CD4-positive, alpha-beta T cell treated with Interleukin-17A for 4 hours (primary cell): ENCODE measurements around the gene DMBX1.

Source experiments
- DNase-seq: peaks from one replicate; pipeline ENCODE4 v3.0.0-alpha.2; 2020; ENCODE audit warnings: mixed read lengths

The DMBX1 gene

DNA sequence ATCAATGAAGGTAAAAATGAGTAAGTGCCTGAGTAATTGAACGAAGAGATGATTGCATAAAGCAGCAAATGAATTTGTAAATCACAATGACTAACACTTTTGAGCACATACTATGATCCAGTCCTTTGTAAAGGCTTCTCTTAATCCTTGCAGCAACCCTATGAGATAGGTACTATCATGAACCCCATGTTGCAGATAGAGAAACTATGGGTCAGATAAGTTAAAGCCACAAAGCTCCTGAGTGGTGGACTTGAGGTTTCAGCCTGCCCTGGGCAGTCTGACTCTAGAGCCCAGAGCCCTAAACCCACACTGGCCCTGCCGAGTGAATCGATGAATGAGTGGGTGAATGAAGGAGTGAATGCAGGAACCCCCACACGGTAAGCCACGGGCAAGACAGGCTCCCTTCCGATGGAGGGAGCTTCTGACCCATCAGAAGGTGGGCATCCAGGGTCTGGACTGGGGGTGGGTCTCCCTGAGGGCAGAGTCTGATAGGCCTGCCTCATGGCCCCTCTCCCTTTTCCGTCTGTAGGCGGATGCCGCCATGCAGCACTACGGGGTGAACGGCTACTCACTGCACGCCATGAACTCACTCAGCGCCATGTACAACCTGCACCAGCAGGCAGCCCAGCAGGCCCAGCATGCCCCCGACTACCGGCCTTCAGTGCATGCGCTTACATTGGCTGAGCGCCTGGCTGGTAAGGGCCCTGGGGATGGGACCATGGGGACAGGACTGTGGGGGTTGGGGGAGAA is 17.0 kb downstream of the DMBX1 start:
- no peak for DNase-seq

DNA sequence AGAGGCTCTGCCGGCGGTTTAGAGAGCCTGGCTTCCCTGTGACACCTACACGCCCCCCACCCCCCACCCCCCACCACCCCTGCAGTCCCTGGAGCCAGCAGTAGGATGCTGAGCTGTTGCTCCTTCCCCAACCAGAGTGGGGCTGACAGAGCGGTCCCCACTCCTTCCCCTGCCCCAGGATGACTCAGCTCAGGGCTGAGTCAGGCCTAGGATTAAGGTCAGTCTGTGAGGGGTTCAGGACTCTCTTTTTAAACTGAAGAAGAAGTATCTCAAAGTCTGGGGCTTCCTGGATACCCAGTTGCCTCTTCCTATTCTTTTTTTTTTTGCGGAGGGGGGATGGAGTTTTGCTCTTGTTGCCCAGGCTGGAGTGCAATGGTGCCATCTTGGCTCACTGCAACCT is 19.1 kb downstream of the DMBX1 start:
- no peak for DNase-seq

DNA sequence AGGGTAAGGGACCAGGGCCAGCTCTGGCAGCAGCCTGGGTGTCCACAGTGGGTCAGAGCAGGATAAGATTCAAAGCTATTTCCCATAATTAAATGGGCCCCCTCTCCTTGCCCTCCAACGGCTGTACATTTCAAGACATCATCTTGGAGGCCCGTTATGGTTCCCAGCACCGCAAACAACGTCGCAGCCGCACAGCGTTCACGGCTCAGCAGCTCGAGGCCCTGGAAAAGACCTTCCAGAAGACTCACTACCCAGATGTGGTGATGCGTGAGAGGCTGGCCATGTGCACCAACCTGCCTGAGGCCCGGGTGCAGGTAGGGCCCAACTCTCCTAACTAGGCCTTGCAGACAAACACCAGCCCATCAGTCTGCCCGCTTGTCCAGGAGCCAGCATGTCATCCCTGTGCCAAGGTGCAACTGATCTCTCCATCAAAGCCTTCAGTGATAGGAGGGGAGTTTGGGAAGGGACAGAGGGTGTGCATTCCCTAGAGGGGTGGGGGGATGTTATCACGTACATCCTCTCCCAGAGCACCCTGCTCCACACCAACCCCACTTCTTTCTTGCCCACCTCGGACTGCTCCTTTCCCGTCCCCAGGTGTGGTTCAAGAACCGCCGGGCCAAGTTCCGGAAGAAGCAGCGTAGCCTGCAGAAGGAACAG is 20.8 kb downstream of the DMBX1 start:
- DNase-seq, result no peak

DNA sequence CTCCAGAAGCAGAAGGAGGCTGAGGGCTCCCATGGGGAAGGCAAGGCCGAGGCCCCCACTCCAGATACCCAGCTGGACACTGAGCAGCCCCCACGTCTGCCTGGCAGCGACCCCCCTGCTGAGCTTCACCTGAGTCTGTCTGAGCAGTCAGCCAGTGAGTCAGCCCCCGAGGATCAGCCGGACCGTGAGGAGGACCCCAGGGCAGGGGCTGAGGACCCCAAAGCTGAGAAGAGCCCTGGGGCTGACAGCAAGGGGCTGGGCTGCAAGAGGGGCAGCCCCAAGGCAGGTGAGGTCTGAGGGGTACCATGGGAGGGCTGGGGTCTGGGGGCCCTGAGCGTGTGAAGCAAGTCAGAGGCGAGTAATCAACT is 21.3 kb downstream of the DMBX1 start:
- no peak for DNase-seq

DNA sequence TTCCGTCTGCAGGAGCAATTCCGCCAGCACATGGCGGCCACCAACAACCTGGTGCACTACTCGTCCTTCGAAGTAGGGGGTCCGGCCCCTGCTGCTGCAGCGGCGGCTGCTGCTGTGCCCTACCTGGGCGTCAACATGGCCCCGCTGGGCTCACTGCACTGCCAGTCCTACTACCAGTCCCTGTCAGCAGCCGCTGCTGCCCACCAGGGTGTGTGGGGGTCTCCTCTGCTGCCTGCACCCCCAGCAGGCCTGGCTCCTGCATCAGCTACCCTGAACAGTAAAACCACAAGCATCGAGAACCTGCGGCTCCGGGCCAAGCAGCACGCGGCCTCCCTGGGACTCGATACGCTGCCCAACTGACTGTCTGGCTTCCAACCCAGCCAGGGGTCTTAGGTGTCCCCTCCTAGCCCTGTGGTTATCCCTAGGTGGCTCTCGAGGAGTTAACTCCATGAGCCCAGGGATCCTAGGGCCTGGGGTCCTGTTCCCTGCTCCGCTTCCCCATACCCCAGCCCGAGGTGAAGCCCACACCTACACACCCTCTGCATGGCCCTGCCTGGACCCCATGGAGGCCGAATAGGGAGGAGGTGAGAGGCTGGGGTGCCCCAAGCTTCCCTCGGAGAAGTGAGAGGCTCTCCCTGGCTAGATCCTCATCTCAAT is 22.6 kb downstream of the DMBX1 start:
- no peak for DNase-seq

DNA sequence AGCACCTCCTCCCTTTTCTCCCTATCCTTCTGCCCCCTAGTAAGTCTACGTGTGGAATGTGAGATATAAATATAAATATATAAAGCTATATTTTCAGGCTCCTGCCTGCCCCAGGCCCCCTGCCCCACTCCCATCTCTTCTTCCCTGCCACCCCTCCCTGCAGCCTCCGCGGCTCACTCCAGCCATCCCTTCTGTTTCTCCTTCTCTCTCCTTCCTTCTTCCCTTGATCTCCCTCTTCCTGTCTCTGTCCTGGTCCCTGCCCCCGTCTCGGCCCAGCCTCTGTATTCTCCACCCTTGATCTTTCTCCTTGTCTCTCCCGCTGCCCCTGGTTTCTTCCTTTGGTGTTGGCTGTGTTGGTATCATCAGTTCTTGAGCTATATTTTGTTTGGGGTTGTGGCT is 23.2 kb downstream of the DMBX1 start:
- DNase-seq, result no peak

DNA sequence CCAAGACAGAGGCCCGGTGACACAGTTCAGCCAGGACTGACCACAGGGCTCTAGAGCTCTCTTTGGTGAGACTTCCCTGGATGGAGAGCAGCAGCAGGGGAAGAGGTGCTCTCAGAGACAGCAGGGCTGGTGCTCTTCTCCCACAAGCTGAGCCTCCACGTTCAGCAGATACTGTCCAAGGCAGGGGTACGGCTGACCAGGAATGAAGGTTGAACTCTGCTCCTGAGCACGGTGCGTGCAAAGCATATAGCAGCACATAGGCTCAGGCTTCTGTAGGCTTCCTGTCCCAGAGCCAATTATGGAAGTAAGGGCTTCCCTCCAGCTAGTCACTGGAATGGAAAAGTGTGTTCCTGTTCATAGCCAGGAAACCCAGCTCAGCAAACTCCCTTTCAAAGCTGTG is 23.9 kb downstream of the DMBX1 start:
- DNase-seq, result no peak

DNA sequence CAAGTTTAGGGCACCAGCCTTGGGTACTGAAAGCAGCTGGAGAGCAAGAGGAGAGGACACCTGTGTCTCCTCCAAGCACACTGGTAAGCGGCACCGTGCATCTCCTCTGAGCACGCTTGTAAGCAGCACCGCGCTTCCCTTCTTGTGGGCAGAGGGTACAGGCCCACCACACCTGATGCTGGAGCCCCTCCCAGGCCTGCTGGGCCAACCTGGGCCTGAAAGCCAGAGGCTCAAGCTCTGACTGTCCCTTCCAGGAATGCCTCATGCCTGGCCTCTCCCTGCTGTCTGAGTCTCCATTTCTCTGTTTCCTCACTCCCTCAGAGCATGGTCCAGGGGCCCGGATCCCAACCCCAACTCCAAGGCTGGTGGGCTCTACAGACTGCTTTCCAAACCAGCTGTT is 25.9 kb downstream of the DMBX1 start:
- DNase-seq, result no peak

DNA sequence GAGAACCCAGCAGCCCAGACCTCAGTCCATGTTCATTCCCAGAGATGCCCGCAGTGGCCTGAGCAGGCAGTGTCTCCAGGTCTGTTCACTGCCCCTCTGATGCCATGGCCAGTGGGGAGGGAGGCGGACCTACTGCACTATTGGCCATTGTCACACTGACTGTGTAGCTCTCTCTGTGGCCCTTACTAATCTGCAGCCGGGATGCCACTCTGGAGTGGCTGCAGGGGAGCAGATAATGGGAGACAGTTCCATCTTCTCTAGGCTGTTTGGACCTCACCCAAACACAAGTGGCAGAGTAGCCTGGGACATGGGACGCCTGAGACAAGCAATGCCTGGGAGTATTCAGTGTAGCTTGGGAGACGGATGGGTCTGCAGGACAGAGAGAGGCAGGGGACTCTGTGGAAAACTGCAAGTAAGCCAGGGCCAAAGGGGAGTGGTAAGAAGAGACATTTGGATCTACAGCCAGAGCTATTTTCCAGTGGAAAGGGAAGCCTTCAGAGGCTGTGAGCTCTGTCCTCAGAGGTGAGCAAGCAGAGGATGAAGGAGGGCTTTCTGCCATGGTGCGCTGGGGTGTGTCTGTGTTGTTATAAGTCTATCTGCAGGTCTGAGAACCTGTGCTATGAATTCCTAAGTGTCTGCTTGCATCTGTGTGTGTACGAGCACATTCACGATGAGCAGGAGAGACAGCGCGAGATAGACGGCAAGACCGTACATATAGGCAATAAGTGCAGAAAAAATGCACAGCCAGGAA is 26.7 kb downstream of the DMBX1 start:
- no peak for DNase-seq

DNA sequence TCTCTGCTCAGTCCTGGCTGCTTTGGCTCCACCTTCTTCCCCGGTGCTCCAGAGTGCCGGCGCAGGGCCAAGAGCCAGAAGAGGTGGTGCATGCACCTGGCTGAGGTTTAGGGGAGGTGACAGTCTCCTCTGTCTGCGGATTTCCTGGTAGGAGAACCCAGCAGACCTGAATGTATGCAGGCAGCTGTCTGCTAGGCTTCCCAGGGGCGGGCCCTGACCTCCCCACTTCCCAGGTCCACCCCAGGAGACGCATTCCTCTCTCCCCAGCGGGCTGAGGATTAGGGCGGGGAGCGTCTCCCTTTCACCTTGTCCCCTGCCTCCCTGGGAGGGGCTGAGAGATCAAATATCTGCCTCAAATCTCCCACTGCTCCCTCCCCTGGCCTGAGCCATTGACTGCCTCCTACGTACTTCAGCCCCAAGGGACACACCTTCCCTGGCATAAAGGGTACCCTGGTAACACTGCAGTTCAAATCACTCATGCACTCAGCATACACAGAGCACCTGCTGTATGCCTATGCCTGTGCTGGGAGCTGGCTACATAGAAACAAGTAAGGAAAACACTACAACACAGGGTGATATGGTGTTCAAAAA is 27.5 kb downstream of the DMBX1 start:
- no peak for DNase-seq

DNA sequence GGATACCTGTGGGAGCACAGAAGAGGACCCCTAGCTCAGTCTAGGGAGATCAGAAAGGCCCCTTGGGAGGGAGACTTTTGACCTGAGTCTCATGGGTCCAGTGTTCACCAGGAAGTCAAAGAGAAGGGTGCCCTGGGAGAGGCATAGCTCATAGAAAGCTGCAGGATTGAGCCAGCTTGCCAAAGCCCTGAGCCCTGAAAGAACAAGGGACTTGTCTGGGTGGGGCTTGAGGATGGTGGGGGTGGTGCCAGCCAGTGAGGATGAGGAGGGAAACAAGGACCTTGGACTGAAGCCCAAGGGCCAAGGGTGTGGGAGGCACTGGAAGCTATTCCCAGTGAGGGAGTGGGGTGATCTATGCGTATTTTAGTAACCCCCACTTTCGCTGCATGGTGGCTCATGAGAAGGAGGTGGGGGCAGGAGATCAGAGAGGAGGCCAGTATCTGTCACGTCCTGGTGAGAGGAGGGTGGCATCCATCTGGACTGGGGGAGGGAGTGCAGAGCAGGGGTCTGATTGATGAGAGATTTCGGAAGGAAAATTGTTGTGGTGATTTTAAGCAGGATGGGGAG is 28.4 kb downstream of the DMBX1 start:
- DNase-seq, result no peak

DNA sequence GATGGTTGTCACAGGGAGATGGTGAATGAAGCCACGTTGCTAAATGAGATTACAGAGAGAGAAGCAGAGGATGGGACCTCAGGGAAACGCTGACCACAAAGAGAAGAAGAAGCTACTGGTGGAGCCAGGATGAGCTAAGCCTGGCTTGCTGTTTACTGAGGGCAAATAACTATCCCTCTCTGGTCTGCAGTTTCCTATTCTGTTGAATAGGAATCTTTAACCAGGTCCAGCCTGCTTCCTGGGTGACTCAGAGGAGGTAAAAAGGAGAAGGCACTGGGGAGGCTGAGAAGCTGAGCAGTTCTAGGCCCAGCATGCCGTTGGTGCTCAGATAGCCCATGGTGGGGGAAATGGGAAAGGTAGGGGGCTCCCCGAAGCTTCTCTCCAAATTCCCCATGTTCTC is 29.6 kb downstream of the DMBX1 start:
- DNase-seq, result no peak

DNA sequence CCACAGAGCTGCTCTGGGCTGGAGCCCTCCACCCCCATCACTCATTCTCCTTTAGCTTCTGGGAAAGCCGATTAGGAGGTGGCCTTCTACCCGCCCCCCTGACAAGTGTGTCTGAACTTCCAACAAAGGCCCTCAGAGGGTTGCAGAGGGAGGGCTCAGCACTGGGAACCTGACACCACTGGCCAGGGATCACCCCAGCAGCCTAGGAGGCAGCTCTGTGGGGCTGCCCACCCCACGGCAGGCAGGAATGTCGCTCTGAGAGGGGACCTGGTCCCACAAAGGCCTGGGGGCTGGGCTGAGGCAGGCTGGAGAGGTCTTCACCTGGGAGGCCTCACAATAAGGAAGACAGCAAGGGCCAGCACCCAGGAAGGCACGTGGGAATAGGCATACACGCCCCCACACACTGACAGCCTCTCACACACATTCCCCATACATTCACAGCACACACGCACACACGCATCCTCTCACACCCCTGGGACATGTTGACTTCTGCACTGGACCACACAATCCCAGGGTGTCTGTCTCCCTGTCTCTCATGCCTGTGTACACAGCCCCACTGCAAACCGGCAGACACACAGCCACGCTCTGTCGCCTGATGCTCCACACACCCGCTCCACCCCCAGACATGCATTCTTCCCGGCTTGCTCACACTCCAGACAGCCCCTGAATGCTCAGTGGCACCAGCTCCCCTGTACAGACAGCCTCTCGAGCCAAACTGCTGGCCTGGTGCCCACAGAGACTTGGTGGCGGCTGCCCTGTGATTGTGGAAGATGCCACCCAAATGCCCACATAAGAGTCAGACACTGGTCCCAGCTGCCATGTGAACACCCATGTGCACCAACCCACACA is 30.7 kb downstream of the DMBX1 start:
- no peak for DNase-seq

DNA sequence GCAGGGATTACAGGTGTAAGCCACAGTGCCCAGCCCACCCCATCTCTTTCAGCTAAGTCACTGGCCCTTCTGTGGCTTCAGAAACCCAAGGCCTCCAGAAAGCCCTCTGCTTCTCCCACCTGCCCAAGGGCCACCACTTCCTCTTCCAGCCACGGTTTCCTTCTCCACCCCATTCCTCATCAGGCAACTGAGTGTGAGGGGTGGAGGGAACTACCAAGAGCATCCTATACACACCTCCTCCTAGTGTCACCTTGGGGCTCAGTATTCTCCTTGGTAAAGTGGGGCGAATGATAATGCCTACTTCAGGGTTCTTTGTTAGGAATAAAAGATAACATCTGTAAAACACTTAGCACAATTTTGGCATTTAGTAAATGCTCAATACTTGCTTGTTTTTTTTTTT is 31.8 kb downstream of the DMBX1 start:
- DNase-seq, result no peak

DNA sequence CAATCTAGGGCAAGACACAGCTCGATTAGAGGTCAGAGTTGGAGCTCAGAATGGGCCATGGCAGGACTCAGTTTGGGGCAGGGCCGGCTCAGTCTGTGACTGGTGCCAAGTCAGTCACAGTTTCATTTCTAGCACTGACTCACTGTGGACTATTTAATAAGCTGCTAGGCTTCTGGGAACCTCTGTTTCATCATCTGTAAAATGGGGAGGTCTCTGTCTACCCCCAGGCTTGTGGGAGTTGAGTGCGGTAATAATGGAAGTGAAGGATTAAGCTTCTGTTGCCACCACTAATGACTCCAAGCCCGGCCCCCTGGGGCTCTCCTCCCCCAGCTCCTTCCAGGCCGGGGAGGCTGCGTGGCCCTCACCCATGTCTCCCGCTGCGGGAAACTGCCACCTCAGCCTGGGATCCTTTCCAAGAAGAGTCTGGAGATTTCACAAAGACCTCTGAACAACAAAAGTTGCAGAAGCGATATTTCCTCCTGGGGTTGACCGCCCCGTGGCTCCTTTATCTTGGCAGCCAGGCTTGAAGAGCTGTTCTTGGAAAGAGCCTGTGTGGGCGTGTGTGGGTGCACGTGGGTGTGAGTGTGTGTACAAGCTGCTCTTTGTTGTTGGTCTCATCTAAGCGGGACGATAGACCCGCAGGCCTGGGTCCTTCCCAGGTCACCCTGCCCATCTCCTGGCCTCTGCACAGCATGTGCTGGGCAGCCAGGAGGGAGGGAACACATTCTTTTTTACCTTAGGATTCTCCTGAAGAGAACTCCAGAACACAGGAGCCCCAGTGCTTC is 32.7 kb downstream of the DMBX1 start:
- no peak for DNase-seq

DNA sequence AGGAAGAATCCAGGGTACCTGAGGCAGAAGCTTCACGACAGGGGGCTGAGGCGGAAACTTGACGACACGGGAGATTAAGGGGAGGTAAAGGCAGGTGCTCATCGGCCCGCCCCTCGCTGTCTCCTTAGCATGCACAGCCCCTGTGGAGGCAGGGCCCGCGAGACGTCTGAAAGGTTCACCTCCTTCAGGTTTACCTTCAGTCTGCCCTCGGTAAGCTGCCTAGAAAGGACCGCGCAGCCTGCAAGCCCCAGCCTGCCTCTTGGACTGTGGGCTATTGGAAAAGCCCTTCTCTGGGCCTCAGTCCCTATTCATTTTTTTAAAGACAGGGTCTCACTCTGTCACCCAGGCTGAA is 33.3 kb downstream of the DMBX1 start:
- no peak for DNase-seq

DNA sequence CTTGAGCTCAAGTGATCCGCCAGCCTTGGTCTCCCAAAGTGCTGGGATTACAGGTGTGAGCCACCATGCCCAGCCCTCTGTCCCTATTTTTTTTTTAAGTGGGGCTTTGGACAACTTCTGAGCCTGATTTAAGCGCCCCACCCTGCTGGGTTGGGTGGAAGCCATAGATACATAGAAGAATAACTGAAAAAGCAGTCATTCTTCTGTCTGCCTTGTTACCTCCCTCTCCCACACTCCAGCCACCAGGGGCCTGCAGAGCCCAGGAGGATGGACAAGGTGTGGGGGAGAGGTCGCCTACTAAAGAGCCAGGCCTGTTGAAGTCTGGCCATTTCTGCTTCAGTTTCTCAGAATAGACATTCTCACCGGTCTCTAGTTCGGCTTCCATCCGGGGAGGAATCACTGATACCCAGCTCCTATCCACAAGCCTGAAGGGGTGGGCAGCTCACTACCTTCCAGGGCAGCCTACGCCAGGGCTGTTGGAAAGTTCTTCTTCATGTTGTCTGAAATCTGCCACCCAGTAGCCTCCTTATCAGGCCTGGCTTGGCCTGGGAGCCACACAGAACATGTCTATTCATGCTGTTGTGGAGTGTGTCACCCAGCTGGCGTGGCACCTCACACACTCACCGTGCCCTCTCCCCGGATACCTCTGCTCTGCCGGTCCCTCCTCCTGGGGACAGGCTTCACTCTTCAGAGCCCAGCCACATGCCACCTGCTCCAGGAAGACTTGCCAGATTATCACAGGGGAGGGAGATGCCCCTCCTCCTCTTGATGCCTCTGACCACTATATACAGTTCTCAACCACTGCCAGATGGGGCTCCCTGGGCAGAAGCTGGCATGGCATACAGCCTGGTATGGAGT is 34.1 kb downstream of the DMBX1 start:
- DNase-seq, result no peak

DNA sequence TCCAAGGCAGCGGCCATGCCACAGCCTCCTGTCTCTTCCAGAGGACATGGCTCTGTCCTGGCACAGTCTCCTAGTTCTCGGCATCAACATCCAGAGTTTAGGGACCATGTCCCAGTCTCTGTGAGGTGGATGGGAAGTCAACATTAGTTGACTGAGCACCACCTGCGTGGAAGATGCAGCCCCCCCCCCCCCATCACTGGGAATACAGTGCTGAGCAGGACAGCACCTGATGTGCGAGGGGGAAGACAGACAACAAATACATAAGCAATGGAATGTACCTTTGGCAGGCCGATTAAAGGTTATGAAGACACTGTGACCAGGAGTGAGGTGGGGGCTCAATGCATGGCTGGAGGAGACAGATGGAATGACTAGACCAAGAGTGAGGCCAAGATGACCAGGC is 35.2 kb downstream of the DMBX1 start:
- no peak for DNase-seq

DNA sequence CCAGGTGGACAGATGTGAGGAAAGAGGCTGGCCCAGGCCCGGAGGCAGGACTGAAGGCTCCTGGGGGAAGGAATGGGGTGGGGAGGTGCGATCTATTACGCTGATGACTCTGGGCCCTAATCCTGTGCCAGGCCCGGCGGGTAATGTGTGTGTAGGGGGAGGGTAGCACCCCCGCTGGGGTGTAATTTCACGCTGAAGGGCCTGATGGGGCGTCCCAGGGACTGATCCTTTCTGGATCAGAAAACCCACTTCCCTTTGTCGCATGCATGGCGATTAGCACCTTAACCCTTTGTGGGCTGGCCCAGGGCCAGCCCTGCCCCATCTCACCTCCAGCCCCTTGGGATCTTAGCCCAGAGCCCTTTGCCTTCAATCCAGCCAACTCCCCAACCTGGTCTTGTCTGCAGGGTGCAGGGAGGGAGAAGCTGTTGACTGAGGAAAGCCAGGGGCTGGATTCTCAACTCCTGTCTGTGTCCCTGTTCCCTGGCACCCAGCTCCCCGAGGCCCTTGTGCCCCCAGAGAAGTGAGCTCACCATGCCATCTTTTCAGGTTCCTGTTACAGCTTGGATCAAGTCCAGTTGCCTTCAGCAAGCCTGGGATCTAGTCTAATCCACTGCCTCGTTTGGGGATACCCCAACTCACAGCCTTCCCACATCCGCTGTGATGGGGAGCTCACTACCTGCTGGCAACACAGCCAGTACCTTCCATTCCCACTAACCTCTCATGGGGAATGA is 35.8 kb downstream of the DMBX1 start:
- DNase-seq, result no peak
